HepG2 (cell line): ENCODE results near the gene CYP19A1. TPM values are rescaled to one million over a fixed set of nuclear protein-coding genes. Genes with fewer than 3 reads are reported as not detected.

Experiments
- ATAC-seq: fragments of 200-7000 bp; cut with Tn5 transposase; 3 replicates; pipeline ENCODE4 v1.9.1; 2020; ENCODE audit warnings: mild to moderate bottlenecking, moderate library complexity
- BruUV-seq: library from RNA; stranded (reverse); fragments of 400-500 nt; replicated peaks from 2 replicates; lab custom pipeline; 2021; lab: Mats Ljungman, UMichigan
- CTCF ChIA-PET: fragments of 300-600 bp; formaldehyde crosslinking; extraction: SDS; loops from one replicate; lab custom pipeline; 2021; ENCODE audit warnings: low total read pairs, inconsistent platforms, low intra/inter-chr PET ratio; lab: Yijun Ruan, JAX
- POLR2A ChIA-PET: fragments of 350-600 bp; sonication (Branson Sonifier 250); formaldehyde crosslinking; loops from one replicate; lab custom pipeline; 2020; ENCODE audit warnings: antibody characterized with exemption, inconsistent platforms; lab: Yijun Ruan, JAX
- DNase-seq: peaks from one replicate; pipeline ENCODE4 v3.0.0-alpha.2; 2015; ENCODE audit warnings: low spot score
- FAIRE-seq: peaks from 3 replicates; lab custom pipeline; 2011; peaks lifted over from hg19 to GRCh38; lab: Jason Lieb, UNC
- H2AFZ ChIP-seq: one replicate; pipeline ENCODE4 v1.6.1; 2011; ENCODE audit warnings: low read length, inconsistent platforms
- H3K27ac ChIP-seq: fragments of 300-600 bp; 3 replicates; pipeline ENCODE4 v1.8.0; 2011; ENCODE audit warnings: mixed run types, mild to moderate bottlenecking, mixed read lengths, low read length, inconsistent platforms; ENCODE audit not compliant: insufficient read depth; ENCODE audit errors: extremely low read length
- H3K27me3 ChIP-seq, 2 experiments: fragments of 200-600 bp in 1 of 2; 2 replicates in 1 of 2; 3 replicates in 1 of 2; pipeline versions ENCODE4 v1.6.0 to v1.8.0; 2011; ENCODE audit warnings: low read length in 2 of 2, mild to moderate bottlenecking in 2 of 2, moderate library complexity in 2 of 2, inconsistent platforms in 1 of 2; ENCODE audit not compliant: insufficient read depth in 2 of 2, control insufficient read depth in 1 of 2
- H3K36me3 ChIP-seq, 2 experiments: fragments of 200-600 bp in 1 of 2; replicated peaks in 1 of 2; 2 replicates in 1 of 2; 3 replicates in 1 of 2; pipeline versions ENCODE4 v1.5.1 to v1.8.0; 2011; ENCODE audit warnings: low read length in 2 of 2, inconsistent platforms in 1 of 2; ENCODE audit not compliant: insufficient read depth in 2 of 2, control insufficient read depth in 1 of 2
- H3K4me1 ChIP-seq: 2 replicates; pipeline ENCODE4 v1.5.1; 2012; ENCODE audit warnings: low read length, inconsistent platforms; ENCODE audit not compliant: insufficient read depth
- H3K4me2 ChIP-seq: 2 replicates; pipeline ENCODE4 v1.6.0; 2011; ENCODE audit warnings: low read depth, low read length, inconsistent platforms
- H3K4me3 ChIP-seq, 3 experiments: fragments of 200-600 bp in 1 of 3; sonication (generic), shearing (Covaris generic) in 1 of 3; replicated peaks in 1 of 3; 2 replicates each; pipeline ENCODE4 v1.5.1; 2011 to 2016; ENCODE audit warnings: low read length in 3 of 3, inconsistent platforms in 2 of 3, low read depth in 2 of 3, mild to moderate bottlenecking in 2 of 3, control low read depth in 1 of 3, mixed read lengths in 1 of 3; ENCODE audit not compliant: insufficient read depth in 1 of 3
- H3K79me2 ChIP-seq: one replicate; pipeline ENCODE4 v1.6.1; 2011; ENCODE audit warnings: low read length, inconsistent platforms; ENCODE audit not compliant: insufficient read depth
- H3K9ac ChIP-seq: 2 replicates; pipeline ENCODE4 v1.6.0; 2011; ENCODE audit warnings: mild to moderate bottlenecking, low read depth, low read length, inconsistent platforms; ENCODE audit not compliant: insufficient read depth
- H3K9me3 ChIP-seq: 2 replicates; pipeline ENCODE4 v1.5.1; 2012; ENCODE audit warnings: mild to moderate bottlenecking, low read length
- H4K20me1 ChIP-seq: 2 replicates; pipeline ENCODE4 v1.6.0; 2011; ENCODE audit warnings: inconsistent platforms, mild to moderate bottlenecking, low read length, moderate library complexity; ENCODE audit not compliant: insufficient read depth
- ISL2 ChIP-seq: sonication (generic); formaldehyde crosslinking; IDR thresholded peaks from 2 replicates; pipeline ENCODE4 v1.5.0; 2020; ENCODE audit warnings: missing genetic modification reagents
- KAT8 ChIP-seq: IDR thresholded peaks from 2 replicates; pipeline ENCODE4 v1.6.1; 2016; ENCODE audit warnings: missing genetic modification reagents, missing compliant biosample characterization
- MAFK ChIP-seq, 2 experiments: IDR thresholded peaks in 1 of 2; conservative IDR thresholded peaks in 1 of 2; 2 replicates each; pipeline ENCODE4 v1.6.1; 2011; ENCODE audit warnings: improper control_type of control experiment in 2 of 2, low read length in 2 of 2
- RXRB ChIP-seq: IDR thresholded peaks from 2 replicates; pipeline ENCODE4 v1.6.1; 2016; ENCODE audit warnings: borderline replicate concordance, missing genetic modification reagents, missing compliant biosample characterization
- SMC3 ChIP-seq: IDR thresholded peaks from 2 replicates; pipeline ENCODE4 v1.6.1; 2011; ENCODE audit warnings: low read length, improper control_type of control experiment
- SNAPC2 ChIP-seq: sonication (generic); formaldehyde crosslinking; IDR thresholded peaks from 2 replicates; pipeline ENCODE4 v1.8.1; 2022; ENCODE audit warnings: mild to moderate bottlenecking, missing genetic modification reagents
- ZNF337 ChIP-seq: sonication (generic); formaldehyde crosslinking; IDR thresholded peaks from 2 replicates; pipeline ENCODE4 v1.5.1; 2020; ENCODE audit warnings: missing genetic modification reagents, low read depth, mild to moderate bottlenecking, borderline replicate concordance
- ZNF569 ChIP-seq: sonication (generic); formaldehyde crosslinking; IDR thresholded peaks from 2 replicates; pipeline ENCODE4 v1.5.0; 2020; ENCODE audit warnings: mild to moderate bottlenecking, missing genetic modification reagents, moderate library complexity, borderline replicate concordance
- ZSCAN30 ChIP-seq: sonication (generic); formaldehyde crosslinking; IDR thresholded peaks from 2 replicates; pipeline ENCODE4 v1.5.0; 2020; ENCODE audit warnings: mild to moderate bottlenecking, missing genetic modification reagents
- WGBS: methylation state at CpG from one replicate; pipeline ENCODE4 v1.1.6; 2017; ENCODE audit warnings: low lambda C conversion rate; 5-methylcytosine and 5-hydroxymethylcytosine counted together
- in situ Hi-C: cut with HindIII; loops from 2 replicates; pipeline ENCODE4 v1.10.0; 2017; ENCODE audit warnings: low pct_unique_long_range_greater_than_20kb; ENCODE audit not compliant: extremely low pct_ligation_motif_present
- intact Hi-C: fragments of 100-400 bp; cut with micrococcal nuclease; formaldehyde crosslinking; loops from one replicate; pipeline ENCODE4 v1.10.0; 2022; ENCODE audit not compliant: unreplicated experiment
- polyA plus RNA-seq, 8 experiments: library from polyadenylated mRNA; depleted of rRNA in 3 of 8; stranded (reverse) in 7 of 8; unstranded in 1 of 8; fragments of >200 nt; fragmentation: Illumina TruSeq in 4 of 8; extraction: Trizol in 4 of 8; gene quantifications; 2 replicates each; pipeline versions ENCODE4 v1.2.1 to v1.2.3, GENCODE V29; 2011 to 2016; ENCODE audit warnings: low read depth in 4 of 8, missing spikeins in 1 of 8, mixed read lengths in 1 of 8; ENCODE audit not compliant: insufficient read depth in 1 of 8
- total RNA-seq, 5 experiments: library from RNA; depleted of rRNA; stranded (reverse); fragments of >200 nt; fragmentation: Illumina TruSeq; extraction: Trizol; gene quantifications; 2 replicates each; pipeline ENCODE4 v1.2.3, GENCODE V29; 2016; ENCODE audit warnings: low read depth in 1 of 5
- TF ChIP-seq, protein P1 (sequence below): sonication (generic); formaldehyde crosslinking; IDR thresholded peaks from 2 replicates; pipeline ENCODE4 v1.4.0; 2020; ENCODE audit warnings: missing genetic modification reagents, borderline replicate concordance
- TF ChIP-seq, protein P2 (sequence below): sonication (generic); formaldehyde crosslinking; IDR thresholded peaks from 2 replicates; pipeline ENCODE4 v1.8.0; 2022; ENCODE audit warnings: missing genetic modification reagents, mild to moderate bottlenecking, moderate library complexity, borderline replicate concordance

The CYP19A1 gene
- total and polyA plus RNA-seq, 2 of the 13 experiments (the other 11 are each of a cell fraction or from before 2014, with no cell fraction given), result 10.9 to 23.0 TPM

DNA sequence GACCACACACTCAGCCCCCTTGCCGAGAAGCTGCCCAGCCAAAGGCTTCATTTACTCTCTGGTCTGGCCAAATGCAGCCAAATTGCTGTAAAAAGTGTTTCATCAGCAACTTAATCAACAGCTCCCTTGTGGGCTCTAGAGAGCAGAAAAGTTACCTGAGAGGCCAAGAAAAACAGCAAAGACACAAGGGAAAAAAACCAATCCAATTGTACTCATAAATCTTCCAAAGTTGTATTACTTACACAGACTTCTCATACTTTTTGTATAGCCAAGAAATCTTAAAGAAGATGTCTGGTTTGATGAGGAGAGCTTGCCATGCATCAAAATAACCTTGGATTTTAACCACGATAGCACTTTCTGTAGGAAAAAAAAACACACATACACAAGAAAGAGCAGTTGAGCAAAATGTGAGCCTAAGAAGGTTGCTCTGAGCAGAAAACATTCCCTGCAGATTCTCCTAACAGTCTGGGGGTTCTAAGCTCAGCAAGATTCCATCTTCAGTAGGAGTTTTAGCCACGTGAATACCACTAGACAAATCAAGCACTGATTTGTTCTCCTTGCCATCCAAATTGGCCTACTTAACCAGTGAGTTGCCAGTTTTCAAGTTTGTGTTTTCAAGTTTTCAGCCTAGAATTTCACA is 120.0 kb downstream of the CYP19A1 start:
- ATAC-seq (no peak), DNase-seq (no peak)
- H3K79me2 ChIP-seq, result no peaks in the 10 kb centered on the region
- no peaks in the 10 kb centered on the region for H4K20me1 ChIP-seq
- CTCF ChIA-PET, result no interaction called here
- TF ChIP-seq MAFK (conservative IDR thresholded peaks at IDR 0.05 in 1 of 2, IDR thresholded peaks at IDR 0.05 in 1 of 2; ENCODE audit: low read length in 2 of 2) (0 out of 4 replicates have a peak, but pooled peaks of 1 of the 2 experiments have one; percentile 9), KAT8 (CRISPR knock-in tag) (no peak)
- TF ChIP-seq, all 625 proteins: peak for 1
- no peak overlapping the region for H3K27ac ChIP-seq
- no peaks in the 10 kb centered on the region for H3K4me1 ChIP-seq
- in situ Hi-C loops, result no loop called here
- no peaks in the 10 kb centered on the region for H3K27me3 ChIP-seq
- BruUV-seq, result no TSS peak
- no peak overlapping the region for H2AFZ ChIP-seq
- no peaks in the 10 kb centered on the region for H3K9me3 ChIP-seq
- peaks cover 0 to 5% of the 10 kb centered on the region in 2 experiments; a peak in 2 of 5 replicates for H3K36me3 ChIP-seq
- intact Hi-C loops, result no loop called here
- 91% methylated on average over 3 of the region's 3 CpGs for WGBS
- POLR2A ChIA-PET, result no interaction called here
- no peak overlapping the region for H3K4me3 ChIP-seq
- FAIRE-seq, result no peak
- no peak overlapping the region for H3K4me2 ChIP-seq
- H3K9ac ChIP-seq, result no peak overlapping the region

DNA sequence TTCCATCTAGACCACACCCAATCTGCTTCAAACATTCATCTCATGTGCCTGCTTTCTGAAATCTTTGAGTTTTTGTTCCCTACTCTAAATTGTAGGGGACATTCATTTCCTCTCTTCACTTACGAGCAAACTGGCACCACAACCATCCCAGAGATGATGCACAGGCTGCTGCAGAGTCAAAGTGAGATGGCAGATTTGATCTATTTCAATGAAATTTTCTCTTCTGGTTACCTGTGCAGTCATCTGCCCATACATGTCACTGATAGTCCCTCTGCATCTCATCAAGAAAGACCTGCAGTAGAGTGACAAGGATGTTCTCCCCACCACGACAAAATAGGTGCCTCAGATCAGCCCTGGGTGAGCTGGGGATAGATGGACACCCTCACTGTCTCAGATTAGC is 125.5 kb downstream of the CYP19A1 start:
- Histone ChIP-seq H3K4me1 (no peaks in the 10 kb centered on the region), H3K4me2 (no peak overlapping the region), H3K4me3 (no peak overlapping the region), H3K9me3 (no peaks in the 10 kb centered on the region), H4K20me1 (no peaks in the 10 kb centered on the region), H3K27me3 (no peaks in the 10 kb centered on the region), H3K9ac (no peak overlapping the region), H3K36me3 (no peaks in the 10 kb centered on the region; a peak in 1 of 5 replicates), H3K79me2 (no peaks in the 10 kb centered on the region), H3K27ac (no peak overlapping the region), H2AFZ (no peak overlapping the region)
- WGBS, result 100% methylated on average over 2 of the region's 2 CpGs
- CTCF ChIA-PET, result no interaction called here
- FAIRE-seq, result no peak
- intact Hi-C loops, result no loop called here
- no peak for ATAC-seq
- no TSS peak for BruUV-seq
- in situ Hi-C loops, result no loop called here
- POLR2A ChIA-PET, result no interaction called here
- DNase-seq, result no peak
- no peak for TF ChIP-seq ISL2
- no peak for TF ChIP-seq SMC3
- TF ChIP-seq, protein P1, sequence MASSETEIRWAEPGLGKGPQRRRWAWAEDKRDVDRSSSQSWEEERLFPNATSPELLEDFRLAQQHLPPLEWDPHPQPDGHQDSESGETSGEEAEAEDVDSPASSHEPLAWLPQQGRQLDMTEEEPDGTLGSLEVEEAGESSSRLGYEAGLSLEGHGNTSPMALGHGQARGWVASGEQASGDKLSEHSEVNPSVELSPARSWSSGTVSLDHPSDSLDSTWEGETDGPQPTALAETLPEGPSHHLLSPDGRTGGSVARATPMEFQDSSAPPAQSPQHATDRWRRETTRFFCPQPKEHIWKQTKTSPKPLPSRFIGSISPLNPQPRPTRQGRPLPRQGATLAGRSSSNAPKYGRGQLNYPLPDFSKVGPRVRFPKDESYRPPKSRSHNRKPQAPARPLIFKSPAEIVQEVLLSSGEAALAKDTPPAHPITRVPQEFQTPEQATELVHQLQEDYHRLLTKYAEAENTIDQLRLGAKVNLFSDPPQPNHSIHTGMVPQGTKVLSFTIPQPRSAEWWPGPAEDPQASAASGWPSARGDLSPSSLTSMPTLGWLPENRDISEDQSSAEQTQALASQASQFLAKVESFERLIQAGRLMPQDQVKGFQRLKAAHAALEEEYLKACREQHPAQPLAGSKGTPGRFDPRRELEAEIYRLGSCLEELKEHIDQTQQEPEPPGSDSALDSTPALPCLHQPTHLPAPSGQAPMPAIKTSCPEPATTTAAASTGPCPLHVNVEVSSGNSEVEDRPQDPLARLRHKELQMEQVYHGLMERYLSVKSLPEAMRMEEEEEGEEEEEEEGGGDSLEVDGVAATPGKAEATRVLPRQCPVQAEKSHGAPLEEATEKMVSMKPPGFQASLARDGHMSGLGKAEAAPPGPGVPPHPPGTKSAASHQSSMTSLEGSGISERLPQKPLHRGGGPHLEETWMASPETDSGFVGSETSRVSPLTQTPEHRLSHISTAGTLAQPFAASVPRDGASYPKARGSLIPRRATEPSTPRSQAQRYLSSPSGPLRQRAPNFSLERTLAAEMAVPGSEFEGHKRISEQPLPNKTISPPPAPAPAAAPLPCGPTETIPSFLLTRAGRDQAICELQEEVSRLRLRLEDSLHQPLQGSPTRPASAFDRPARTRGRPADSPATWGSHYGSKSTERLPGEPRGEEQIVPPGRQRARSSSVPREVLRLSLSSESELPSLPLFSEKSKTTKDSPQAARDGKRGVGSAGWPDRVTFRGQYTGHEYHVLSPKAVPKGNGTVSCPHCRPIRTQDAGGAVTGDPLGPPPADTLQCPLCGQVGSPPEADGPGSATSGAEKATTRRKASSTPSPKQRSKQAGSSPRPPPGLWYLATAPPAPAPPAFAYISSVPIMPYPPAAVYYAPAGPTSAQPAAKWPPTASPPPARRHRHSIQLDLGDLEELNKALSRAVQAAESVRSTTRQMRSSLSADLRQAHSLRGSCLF (CRISPR knock-in tag), result no peak
- TF ChIP-seq ZSCAN30, result no peak
- TF ChIP-seq, protein P2, sequence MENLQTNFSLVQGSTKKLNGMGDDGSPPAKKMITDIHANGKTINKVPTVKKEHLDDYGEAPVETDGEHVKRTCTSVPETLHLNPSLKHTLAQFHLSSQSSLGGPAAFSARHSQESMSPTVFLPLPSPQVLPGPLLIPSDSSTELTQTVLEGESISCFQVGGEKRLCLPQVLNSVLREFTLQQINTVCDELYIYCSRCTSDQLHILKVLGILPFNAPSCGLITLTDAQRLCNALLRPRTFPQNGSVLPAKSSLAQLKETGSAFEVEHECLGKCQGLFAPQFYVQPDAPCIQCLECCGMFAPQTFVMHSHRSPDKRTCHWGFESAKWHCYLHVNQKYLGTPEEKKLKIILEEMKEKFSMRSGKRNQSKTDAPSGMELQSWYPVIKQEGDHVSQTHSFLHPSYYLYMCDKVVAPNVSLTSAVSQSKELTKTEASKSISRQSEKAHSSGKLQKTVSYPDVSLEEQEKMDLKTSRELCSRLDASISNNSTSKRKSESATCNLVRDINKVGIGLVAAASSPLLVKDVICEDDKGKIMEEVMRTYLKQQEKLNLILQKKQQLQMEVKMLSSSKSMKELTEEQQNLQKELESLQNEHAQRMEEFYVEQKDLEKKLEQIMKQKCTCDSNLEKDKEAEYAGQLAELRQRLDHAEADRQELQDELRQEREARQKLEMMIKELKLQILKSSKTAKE (CRISPR knock-in tag), result no peak
- no peak for TF ChIP-seq ZNF569
- TF ChIP-seq RXRB (CRISPR knock-in tag), result no peak
- TF ChIP-seq SNAPC2 (CRISPR knock-in tag), result no peak
- TF ChIP-seq ZNF337 (CRISPR knock-in tag), result no peak
